Activated naive CD4-positive, alpha-beta T cell (primary cell): ENCODE data around the gene DPH1.
"Not testable (repeated sequence)": the region's sequence is repeated elsewhere in the genome, so short reads cannot be mapped to it uniquely, and the experiment has no call there.

Experiments used
- DNase-seq, 4 experiments: peaks; one replicate each; lab custom pipeline; 2025; lab: John Stamatoyannopoulos, UW

Gene DPH1

DNA sequence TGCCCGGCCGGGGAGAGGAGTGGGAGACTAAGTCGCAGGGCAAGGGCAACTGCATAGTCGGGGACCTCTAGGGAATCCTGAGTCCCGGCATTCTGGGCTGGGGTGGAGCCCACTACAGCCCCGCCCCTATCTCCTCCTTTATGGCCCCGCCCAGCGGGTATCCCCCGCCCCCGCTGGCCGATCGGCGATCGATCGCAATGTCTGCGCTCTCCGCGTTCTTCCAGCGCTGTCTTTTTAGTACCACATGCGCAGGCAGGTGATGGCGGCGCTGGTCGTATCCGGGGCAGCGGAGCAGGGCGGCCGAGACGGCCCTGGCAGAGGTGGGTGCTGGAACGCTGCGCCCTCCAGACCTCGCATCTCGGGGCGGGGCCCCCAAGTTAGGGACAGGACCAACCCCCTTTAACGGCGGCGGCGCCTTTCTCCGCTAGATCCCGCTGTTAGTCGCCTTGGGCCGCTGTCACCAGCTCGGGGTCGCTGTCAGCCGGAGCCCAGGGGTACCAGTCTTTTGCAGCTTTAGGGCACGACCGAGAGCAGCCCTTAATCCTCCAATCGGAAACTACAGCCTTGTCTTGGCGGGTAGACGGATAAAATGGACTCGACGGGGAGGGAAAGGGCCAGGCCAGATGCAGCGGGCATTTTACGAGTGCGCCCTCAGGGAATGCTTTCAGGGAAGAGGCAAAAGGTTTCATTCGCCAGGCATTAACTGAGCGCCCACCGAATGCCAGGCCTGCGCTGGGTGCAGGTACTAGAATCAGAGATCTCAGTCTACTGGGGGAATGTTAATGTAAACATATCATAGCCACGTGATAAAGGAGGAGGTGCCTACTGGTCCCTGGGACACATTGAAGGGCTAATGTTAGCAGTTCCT is at the start of gene DPH1:
DPH1 (plus strand) TSS at position 243 of the 868 bp plus-strand sequence; CDS start at position 260, 17 bp downstream.
- DNase-seq = peak; percentile 66 to 82 (median 72)

DNA sequence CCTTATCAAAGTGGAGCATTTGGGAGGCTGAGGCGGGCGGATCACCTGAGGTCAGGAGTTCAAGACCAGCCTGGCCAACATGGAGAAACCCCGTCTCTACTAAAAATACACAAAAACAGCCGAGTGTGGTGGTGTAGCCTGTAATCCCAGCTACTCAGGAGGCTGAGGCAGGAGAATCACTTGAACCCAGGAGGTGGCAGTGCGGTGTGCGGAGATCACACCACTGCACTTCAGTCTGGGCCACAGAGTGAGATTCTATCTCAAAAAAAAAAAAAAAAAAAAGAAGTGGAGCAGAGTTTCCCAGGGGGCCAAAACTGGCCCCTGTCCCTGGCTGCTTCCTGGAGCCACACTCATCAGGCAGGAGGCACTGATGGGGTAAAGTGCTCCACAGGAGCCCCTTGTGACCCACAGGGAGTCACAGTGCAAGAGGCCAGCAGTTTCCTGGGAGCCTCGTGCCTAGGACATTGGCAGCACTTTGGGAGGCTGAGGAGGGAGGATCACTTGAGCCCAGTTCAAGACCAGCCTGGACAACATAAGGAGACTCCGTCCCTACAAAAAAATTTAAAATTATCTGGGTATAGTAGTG is 49.2 kb upstream of the DPH1 start:
- DNase-seq = no peak

DNA sequence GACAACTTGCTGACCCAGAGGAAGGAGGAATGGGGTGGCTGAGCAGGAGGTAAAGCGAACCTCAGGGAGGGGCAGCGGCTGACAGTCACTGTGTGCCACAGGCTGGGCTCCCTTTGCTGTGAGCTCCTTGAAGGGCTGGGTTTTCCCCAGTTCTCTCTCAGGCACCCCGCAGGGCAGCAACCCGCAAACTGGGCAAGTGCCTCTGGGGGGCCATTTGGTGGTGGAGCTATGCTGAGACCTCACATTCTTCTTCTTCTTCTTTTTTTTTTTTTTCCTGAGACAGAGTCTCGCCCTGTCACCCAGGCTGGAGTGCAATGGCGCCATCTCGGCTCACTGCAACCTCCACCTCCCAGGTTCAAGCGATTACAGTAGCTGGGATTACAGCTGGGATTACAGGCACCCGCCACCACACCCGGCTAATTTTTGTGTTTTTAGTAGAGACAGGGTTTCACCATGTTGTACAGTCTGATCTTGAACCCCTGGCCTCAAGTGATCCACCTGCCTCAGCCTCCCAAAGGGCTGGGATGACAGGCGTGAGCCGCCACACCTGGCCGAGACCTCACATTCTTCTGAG is 47.1 kb upstream of the DPH1 start:
- not testable (repeated sequence) for DNase-seq

DNA sequence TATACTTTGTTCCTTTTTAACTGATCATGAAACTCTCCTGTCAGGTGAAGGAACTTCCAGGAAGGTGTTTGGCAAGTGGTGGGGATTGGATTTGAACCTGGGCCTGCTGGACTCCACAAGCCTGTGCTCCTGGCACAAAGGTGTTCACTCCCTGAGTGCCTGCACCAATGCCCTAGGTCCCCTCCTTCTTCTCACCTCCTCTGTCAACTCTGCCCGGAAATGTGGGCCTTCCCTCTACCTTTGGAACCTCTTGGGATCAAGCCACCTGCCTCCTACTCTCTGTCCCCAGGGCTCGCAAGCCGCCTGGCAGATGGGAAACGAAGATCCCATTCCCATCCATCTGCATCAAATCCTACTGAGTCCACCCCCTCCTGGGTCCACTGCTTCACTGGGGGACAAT is 44.9 kb upstream of the DPH1 start:
- DNase-seq = no peak

DNA sequence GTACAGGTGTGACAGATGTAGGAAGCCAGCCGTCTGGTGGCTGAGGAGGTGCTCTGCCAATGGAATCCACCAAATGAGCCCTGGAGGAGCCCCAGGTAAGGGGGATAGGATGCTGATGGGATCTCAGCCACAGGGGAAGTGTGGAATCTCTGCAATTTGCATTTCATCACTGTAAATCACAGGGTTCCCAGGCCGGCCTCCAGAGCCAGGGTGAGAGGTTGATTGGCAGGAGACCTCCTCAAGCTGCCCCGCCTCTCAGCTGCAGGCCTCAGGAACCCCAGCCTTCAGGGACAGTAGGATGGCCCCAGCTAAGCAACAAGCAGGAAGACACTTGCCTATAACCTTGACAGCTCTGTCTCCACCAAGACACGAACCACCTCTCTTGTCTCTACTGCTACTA is 44.3 kb upstream of the DPH1 start:
- DNase-seq = no peak

DNA sequence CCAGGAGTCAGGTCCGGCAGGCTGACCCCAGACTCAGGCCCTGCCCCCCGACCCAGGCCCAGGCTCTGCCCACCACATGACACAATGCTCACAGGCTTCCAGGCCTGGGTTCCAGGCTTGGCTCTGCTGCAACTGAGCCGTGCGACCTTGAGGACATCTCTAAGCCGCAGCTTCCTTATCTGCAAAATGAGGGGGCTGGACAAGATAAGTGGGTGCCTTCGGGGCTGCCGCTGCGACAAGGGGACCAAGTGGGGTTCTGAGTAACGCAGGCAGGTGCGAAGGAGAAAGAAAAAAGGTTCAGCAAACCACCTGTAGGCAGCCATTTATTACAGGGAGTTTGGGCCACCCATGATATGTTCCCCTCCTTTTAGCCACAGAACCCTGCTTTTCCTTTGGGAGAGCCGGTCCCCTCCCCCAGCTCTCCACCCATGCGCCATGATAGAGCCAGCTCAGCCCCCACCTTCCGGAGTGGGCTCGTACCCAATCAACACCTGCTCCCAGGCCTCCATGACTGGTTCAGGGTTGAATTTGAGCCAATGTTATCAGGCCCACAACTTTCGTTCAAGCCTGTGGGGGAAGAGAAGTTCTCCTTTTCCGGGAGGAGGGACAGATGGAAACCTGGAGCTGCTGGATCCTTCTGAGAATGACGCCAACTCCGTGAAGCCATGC is 43.0 kb upstream of the DPH1 start:
- no peak for DNase-seq

DNA sequence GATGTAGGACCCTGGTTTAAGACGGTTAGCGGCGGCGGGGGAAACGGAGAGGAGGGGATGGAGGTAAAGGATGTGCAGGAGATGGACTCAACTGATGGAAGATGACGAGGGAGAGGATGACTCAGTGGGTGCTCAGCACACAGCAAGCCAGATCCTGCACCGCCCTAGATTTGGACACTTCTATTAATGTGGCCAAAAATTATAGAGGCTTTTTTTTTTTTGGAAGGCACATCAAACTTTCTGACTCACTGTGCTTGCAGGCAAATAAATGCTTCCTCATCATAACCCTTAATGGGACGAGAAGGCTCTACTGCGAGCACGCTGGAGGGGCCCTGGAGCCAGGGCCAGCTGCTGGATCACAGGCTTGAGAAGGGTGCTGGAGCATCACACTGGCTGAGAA is 40.8 kb upstream of the DPH1 start:
- no peak for DNase-seq

DNA sequence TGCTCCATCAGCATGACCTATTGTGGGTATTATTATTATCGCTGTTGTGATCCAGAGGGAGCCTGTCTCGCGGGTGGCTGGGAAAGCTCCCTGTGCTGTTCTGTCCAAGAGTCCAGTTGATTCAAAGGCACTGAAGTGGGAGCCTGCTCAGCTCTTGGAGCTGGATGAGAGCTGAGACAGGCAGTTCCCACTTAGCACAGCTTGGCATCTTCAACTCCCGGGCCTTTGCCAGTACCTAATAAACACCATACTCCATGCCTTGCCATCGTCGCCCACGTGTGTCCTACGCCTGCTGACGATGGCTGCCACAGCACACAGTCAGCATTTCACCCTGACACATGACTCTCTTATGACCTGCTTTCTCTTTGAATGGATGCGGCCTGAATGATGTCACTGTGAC is 37.4 kb upstream of the DPH1 start:
- DNase-seq = no peak

DNA sequence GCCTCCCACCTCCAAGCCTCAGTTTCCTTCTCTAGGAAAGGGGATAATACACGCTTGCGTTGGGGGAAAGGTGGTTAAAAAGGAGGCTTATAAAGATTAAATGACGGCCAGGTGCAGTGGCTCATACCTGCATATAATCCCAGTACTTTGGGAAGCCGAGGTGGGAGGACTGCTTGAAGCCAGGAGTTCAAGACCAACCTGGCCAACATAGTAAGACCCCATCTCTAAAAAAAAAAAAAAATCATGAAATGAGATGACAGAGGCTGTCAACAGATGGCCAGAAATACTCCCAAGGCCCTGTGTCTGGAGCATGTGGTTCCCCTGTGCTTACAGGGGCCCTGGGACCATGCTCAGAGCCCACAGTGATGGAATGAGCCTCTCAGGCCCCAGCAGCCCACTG is 35.2 kb upstream of the DPH1 start:
- no peak for DNase-seq

DNA sequence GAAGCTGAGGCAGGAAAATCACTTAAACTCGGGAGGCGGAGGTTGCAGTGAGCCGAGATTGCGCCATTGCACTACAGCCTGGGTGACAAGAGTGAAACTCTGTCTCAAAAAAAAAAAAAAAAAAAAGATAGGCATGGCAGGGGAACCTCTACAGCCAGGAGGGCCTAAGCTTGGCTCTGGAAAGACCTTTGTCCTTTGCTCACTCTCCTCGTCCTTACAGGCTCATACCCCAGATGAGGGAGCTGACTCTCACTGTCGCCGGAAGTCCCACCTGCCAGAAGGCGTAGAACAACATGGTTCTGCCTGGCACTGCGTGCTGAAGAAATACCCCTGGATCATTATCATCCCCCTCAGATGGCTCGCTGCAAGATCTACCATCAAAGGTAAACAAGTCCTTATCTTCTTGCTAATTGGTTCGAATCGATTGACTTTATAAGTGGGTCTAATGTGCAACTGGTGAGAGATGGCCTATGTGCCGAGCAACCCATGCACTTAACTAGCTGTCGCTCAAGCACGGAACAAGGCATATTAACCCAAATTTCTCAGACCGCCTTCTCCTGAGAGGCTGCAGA is 34.5 kb upstream of the DPH1 start:
- DNase-seq = no peak

DNA sequence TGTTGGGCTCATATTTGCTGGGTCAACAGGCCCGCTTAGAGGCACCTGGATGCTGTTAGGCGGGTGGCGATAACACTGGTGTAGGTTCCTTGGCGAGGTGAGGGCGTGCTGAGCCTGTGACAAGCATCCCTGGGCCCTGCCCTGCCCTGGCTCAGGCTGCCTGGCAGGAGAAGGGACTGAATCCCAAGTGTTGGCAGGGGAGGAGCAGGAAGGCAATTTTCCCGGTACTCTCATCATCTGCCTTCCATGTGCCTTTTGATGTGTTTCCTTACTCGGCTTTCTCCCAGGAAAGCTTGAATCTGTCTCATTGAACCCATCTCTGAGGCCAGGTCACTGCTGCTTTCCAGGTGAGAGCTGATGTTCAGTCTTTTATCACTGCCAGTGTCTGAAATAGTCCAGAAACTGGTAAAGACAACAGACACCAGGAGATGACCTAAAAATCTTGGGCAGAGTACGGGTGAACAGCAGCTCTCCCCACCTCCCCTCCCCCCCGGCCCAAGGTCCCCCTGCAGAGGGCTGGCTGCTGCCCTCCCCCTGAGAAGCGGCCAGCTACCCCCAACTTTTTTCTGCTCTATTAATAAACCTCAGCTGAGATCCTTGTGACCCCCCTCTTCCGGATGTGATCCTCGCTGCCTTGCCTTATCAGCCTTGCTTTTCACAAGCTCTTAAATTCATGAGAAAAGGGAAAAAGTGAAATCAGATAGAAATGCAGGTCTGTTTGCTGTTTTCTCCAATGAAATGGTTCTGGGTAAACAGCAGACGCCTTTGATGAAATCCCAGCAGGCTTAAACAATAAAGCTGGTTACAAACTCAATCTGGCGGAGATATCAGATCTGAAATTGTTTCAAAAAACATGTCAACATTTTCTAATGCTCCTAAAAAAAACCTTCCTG is 33.8 kb upstream of the DPH1 start:
- DNase-seq = no peak

DNA sequence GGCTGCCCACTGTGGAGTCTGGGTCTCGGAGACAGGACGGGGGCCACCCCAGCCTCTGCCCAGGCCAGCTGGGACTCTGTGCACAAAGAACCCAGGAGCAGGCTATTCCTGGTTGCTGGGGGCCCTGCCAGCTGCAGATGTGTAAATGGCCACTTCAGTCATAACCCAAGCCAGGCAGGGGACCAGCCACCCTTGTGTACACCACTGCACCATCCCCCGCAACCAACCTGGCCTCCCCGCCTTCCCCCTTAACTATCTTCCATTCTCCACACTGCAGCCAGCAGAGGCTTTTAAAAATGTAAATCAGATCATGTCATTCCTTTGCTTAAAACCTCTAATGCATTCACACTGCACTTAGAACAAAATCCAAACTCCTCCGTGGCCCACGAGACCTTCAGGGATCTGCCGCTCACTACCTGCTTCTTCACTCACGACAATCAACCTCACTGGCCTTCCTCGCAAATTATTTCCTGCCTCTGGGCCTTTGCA is 33.1 kb upstream of the DPH1 start:
- no peak for DNase-seq

DNA sequence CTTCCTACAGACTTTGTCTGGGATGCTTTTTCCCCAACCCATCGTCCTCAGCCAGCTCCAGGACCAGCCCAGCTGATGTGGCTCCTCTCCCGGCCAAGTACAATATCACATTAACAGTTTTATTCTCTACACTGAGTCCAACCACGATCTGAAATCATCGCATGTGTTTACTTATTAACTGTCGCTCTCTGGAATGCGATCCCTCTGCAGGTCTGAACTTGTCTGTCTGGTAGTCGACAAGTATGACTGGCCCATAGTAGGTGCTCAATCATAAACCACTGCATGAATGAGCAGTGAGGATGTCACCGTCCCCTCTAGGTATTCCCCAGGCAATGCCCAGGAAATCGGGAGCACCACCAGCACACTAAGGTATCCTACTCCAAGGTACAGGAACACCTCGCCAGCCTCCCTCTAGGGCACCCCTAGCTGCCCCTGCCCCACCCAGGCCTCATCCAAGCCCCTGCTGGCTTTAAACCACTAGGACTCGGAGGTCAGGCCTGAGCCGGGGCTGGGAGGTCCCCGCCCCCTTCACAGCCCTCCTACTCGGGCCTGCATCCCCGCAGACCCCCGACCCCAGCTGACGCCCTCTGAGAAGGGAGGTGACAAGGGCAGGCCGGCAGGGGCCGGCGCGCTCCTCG is 32.5 kb upstream of the DPH1 start:
- no peak for DNase-seq

DNA sequence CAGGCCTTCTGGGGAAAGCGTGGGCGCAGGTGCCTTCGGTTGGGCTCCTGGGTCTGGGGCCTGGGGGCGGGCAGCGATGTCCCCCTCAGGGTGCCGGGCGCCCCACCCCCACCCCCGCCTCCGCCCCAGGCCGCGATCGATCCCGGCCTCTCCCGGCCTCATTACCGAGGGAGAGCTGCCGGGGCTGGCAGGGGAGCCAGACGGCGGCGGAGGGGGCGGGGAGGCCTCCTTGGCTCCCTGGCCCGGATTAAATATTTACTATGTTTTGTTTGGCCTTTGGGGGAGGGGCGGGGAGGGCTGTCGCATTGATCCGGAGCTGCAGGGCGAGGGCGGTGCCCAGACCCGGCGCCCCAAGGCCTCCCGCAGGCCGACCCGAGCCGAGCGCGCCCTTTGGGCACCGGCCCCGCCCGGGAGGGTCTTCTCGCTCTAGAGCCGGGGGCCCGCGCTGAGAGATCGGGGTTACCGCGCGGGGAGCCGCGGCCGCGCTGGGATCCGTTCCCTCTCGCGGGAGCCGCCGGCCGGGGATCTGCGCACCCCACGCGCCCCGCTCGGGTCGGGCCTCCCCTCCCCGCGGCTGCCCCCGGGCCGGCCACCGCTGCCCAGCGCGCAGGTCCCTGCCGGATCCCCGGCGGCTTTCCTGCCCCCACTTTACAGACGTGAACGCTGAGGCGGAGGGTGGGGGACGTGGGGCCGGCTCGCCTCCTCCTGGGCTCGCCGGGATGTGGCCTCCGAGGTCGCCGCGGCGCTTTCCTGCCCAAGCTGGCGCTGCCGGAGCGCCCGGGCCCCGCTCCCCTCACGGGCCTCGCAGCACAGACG is 31.8 kb upstream of the DPH1 start:
- DNase-seq = no peak

DNA sequence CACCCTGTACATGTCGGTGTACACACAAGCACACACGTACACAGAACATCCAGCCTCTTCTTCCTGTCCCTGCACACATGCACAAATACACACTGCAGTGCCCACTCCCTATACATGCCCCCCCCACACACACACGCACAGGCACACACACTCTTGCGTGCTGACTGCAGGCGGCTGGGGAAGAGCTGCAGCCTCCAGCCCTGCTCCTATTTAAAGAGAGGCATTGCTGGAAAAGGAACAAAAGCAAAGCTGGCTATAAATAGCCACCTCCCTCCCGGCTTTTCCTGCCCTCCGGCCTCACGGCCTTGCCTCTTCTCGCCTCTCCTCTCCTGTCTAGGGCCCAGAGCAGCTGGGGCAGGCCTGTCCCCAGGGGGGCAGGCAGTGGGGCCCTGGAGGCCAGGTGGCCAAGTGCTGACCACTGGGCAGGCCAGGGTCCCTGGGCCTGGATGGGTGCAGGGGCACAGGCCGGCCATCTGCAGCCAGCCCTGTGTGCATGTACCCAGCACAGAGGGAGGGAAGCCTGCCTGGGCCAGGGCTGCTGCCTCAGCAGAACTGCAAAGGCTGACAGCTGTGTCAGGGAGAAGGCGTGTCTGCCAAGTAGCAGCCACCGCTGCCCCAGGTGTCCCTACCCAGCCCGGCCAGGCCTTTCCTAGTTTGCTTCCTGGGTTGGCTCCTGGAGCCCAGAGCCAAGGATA is 30.2 kb upstream of the DPH1 start:
- DNase-seq = no peak

DNA sequence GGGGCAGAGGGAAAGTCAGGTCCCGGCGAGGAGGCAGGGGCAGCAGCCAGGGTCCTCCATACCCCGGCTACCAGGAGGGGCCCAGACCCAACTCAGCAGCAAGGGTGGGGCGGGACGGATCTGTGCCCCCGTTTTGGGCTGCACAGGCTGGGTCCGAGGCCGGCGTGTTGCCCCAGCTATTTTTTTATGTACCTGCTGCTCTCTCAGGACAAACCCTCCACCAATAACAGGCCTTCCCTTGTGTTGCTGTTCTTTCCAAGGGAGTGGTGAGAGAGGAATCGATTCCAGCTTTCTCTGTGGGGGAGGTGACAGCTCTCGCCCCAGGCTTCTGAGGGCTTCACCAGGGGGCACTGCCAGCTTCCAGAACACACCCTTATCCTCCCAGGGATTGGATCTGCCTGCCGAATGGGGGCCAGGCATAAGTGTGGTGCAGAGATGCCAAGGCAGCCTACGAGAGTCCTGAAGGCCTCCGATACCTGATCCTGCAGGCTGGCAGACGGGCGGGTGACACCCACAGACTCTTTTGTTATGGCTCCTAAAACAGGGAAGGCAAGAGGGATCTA is 27.1 kb upstream of the DPH1 start:
- no peak for DNase-seq

DNA sequence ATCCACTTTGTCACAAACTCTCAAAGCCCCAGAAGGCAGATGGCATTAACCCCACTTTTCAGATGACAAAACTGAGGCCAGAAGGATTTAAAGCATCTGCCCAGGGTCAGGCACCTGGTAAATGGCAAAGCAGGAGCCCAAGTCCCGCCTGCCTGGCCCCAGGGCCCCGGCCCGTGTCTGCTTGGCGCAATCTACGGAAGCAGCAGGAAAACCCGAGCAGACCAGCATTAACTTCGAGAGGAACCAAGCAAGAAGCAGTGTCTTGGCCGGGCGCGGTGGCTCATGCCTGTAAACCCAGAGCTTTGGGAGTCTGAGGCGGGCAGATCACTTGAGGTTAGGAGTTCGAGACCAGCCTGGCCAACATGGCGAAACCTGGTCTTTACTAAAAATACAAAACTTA is 26.4 kb upstream of the DPH1 start:
- no peak for DNase-seq

DNA sequence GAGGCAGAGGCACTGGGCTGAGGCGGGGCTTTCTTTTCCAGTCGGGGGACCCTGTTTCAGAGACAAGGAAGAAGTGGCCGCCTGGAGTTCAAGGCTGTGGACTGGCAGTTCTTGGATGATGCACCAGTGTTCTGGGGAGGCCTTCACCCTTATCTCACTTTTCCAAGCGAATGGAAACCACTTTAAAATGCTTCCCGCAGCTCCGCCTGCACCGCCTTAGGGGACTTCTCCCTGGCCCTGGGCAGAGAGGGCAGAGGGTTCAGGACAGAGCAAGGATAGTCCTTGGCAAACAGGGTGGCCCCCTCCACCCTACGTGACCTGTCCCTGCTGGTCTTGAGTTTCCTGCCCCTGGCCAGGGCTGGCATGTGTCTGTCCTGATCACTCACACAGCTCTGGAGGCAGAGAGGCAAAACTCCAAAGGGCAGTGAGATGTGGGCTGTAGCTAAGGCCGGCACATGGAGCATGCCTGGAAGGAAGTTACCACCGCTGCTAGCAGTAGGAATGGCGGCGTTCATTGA is 25.5 kb upstream of the DPH1 start:
- DNase-seq = no peak
